Measurements from ENCODE around the gene KLHL35.

Gene KLHL35

GRCh38 chr11:75441804-75442132, 8.8 kb upstream of the KLHL35 start:
- no peak for DNase-seq

DNA sequence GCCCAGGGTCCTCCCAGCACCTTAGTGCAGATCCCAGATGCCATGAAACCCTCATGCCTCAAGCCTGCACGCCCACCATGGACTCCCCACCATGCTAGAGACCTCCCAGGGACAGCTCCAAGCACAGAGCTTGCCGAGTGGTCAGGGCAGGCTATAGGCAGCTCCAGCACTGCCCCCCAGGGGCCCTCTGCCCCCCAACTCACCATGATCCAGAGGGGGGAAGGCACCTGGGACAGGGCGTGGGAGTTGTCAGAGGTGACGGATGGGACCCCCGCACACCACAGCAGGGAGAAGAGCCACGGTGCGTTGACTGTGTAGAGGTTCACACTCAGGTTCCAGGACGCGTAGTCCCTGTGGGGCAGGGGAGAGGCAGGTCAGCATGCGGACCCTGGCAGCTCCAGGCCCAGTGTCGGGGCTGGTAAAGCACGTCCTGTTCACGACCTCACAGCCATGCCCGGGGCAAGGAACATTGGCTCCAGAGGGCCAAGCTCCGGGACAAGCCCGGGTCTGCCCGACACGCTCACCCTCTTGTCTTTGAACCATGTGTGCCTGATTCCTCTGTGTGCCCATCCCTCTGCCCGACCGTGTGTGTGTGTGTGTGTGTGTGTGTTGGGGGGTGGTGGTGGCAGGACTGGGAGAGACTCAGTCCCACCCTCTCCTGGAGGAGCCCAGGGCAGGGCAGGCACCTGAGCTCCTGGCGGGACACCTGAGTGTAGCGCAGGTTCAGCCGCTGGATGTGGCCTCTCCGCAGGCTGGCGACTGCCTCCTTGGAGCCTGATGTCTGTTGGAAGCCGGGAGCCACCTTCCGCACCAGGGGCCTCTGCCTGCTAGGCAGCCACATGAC, 8.2 kb upstream of the KLHL35 start:
- no peak for DNase-seq

DNA sequence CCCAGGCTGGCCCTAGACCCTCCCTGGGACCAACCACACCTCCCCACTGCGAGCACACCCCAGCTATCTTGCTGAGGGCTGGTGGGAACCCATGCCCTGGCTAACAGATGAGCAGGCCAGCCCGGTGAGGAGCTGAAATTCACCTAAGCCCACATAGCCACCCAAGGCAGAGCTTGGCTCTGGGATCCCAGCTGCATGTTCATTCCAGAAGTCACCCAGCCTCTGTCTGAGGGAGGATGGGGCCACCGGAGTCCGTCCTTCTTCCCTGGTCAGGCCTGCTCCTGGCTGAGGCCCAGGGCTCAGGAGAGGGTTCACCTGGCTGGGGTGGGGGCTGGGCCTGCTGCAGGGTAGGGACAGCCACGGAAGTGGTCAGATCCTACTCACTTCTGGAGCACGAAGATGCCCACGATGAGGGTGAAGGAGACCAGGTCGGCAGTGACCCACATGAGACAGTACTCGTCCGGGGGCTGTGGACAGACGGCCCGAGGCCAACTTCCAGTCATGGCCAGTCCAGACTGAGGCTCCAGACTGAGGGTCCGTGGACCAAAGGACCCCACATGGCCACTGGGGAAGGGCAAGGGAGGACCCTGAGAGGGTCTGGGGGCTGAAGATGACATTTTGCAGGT, 6.6 kb upstream of the KLHL35 start:
- no peak for DNase-seq

DNA sequence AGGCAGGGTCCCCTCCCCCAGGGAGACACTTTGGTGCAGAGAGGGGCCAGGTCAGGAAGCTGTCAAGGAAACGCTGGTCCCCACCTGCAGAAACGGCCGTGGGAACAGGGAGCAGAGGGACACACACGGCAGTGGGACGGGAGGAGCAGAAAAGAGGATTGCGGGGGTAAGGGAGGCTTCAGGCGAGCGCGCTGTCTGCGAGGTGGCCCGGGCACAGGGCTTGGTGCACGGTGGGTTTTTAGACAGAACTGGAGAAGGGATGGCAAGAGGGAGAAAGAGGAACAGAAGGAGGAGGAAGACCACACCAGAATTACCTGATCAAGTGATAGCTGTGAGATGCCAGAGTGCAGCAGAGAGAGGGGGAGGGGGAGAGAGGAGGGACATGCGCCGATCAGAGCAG, 6.0 kb upstream of the KLHL35 start:
- no peak for DNase-seq

GRCh38 chr11:75437966-75438659, 5.1 kb upstream of the KLHL35 start:
- no peak for DNase-seq

GRCh38 chr11:75436806-75437205, 3.8 kb upstream of the KLHL35 start:
- DNase-seq = no peak

DNA sequence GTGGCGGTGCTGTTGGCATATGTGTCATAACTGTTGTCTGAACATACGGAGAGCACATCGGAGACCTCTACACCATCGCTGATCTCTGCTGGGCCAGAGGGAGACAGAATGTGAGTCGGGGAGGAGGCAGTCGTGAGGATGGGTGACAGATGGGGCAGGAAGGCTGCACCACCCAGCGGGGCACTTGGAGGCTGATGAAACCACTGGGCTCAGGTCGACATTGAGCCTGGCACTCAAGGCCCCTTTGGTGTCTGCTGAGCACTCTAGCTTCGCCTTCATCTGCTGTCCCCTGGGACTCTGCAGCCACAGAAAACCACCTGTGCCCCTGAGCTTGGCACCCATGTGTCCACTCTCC, 2.5 kb upstream of the KLHL35 start:
- DNase-seq = peak; percentile 78 to 90

- DNase-seq = no peak
These were observed 2.0 kb upstream of the KLHL35 start for GRCh38 chr11:75434886-75435570.

- no peak for DNase-seq
These were observed 1.0 kb upstream of the KLHL35 start for GRCh38 chr11:75434051-75434450.

- DNase-seq = no peak
These were observed 440 bp upstream of the KLHL35 start for GRCh38 chr11:75433443-75433842.

- no peak for DNase-seq
These were observed 1.2 kb downstream of the KLHL35 start for GRCh38 chr11:75431533-75432525.

- peak; percentile 60 to 84 for DNase-seq
These were observed 2.1 kb downstream of the KLHL35 start for GRCh38 chr11:75430714-75431532.

DNA sequence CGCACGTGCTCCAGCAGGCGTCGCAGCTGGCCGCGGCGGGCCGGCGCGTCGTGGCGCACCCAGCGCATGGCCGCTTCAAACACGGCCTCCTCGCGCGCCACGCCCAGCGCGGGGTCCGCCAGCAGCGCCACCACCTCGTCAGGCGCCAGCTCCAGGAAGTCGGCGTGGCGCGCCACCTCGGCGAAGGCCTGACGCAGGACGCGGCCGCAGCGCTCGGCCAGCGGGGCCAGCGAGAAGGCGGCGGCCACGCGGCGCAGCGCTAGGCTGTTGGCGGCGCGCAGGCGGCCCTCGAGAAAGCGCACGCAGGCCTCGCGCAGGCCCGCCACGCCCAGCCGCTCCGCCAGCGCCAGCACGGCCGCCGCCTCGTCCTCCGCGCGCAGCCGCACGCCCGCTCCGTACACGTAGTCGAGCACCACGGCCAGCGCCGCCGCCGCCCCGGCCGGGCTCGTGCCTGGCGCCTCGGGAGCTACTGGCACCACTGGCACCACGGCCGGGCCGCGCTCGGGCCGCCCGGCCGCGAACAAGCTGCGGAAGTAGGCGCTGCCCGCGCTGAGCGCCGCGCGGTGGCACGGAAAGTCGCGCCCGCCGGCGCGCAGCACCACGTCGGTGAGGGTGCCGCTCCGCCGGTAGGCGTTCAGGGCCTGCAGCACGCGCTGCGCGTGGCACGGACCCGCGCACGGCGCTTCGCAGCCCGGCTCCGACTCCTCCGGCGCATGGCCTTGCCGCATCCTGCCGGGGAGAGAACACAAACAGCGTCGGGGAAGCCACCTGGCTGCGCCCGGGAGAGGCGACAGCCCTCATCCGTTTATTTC, 2.9 kb downstream of the KLHL35 start:
- peak in 1 of 2 experiments; percentile 43 for DNase-seq

GRCh38 chr11:75429641-75429901, 3.4 kb downstream of the KLHL35 start:
- DNase-seq = no peak

DNA sequence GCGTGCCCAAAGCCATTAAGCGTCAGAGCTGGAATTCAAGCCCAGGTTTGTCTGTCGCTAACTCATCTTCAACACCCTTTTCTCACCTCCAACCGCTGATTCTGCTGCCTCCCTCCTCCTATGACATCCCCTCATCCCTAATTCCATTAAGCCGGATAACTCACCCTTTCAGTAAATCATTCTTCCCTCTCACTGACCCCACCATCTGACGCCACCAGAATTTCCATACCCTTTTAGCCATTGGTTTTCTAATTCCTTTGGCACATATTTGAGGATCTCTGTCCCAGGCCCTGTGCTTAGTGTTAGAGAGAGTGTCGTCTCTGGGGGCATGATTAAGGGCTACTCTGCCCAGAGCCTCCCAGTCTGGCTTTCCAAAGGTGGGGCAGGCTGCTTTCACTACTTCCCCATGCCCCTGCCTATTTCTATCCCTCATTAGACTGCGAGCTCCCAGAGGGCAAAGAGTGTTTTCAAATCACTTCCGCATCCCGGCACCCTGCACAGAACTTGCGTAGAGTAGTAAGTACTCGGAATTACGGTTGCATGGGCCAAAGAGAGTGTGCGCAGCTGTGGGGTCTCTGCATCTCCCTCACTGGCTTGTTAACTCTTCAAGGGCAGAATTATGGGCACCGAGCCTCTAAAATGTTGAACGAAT, 3.9 kb downstream of the KLHL35 start:
- peak in 1 of 2 experiments; percentile 13 for DNase-seq

DNA sequence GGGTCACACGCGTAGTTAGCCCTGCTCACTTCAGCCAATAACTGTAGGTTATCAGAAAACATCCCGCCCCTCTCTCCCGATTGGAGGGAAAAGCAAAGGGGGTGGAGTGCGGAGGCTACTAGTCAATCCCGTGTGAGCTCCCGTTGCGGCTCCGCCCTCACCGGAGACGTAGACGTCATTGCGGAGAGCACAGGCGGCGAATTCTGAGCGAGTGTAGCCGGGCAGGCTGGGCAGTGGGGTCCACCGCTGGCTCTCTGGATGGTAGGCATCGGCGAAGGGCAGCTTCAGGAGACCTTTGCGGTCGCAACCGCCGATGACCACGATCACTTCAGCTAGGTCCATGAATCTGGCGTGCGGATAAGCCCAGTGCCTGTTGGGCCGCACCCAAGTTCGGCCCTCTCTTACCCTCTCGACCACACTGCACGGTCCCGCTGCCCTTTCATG, 4.7 kb downstream of the KLHL35 start:
- DNase-seq = peak; percentile 64 to 80

DNA sequence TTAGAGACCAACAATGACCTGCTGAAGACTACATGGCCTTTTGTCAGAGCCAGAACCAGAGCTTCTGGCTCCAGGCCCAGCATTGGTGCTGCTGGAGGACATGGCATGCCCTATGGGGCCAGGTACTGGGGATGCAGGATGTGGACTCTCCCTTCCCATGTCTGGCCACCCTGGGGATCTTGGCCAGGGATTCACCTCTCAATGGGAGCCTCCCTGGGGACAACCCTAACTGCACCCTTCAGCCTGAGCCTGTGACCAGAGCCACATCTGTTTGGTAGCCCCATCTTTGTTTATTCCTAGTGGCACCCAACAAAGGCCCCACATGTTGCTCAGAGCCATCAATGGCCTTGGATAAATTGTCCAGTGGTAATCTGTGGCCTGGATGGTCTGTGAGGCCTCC, 5.8 kb downstream of the KLHL35 start:
- DNase-seq = no peak

GRCh38 chr11:75426720-75427086, 6.3 kb downstream of the KLHL35 start:
- DNase-seq = no peak

GRCh38 chr11:75425422-75425821, 7.6 kb downstream of the KLHL35 start:
- peak in 1 of 2 experiments; percentile 11 for DNase-seq

DNA sequence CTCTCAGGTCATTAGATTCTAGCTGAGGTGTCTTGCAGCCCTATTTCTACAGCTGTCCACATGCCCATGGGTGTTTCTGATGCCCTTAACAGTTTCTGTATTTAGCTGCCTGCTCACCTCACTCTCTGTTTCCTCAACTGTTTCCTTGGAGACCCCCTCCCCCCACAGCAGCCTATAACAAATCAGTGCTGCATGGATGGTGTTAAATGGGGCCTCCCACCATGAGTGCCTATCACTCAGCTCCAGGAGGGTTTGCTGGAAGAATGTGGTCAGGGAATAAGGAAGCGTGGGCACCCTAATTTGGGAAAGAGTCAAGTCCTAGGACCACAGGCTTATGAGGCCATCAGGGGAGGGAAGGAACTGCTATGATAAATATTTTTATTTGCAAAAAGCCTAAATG, 8.6 kb downstream of the KLHL35 start:
- no peak for DNase-seq
